Neural progenitor cell (in vitro differentiated cells): Measurements from ENCODE around the gene ARNT2. TPM values are rescaled to one million over a fixed set of nuclear protein-coding genes. Genes with fewer than 3 reads are reported as not detected.

Experiments
- DNase-seq: peaks from one replicate; pipeline ENCODE4 v3.0.0-alpha.2; 2016; ENCODE audit warnings: low spot score
- H2AFZ ChIP-seq: fragments of 200-600 bp; sonication (generic); replicated peaks from 2 replicates; pipeline ENCODE4 v1.6.1; 2016; ENCODE audit warnings: antibody characterized with exemption
- H3F3A ChIP-seq: fragments of 200-600 bp; sonication (generic); 2 replicates; pipeline ENCODE4 v1.6.1; 2016; ENCODE audit warnings: antibody characterized with exemption, low read depth
- H3K27ac ChIP-seq: fragments of 200-600 bp; sonication (generic); 2 replicates; pipeline ENCODE4 v1.5.1; 2016; ENCODE audit warnings: mild to moderate bottlenecking
- H3K27me3 ChIP-seq: fragments of 200-600 bp; sonication (generic); 2 replicates; pipeline ENCODE4 v1.6.1; 2016; ENCODE audit warnings: mild to moderate bottlenecking, moderate library complexity
- H3K36me3 ChIP-seq: fragments of 200-600 bp; sonication (generic); 2 replicates; pipeline ENCODE4 v1.5.1; 2016
- H3K4me1 ChIP-seq: fragments of 200-600 bp; sonication (generic); 2 replicates; pipeline ENCODE4 v1.6.1; 2016; ENCODE audit warnings: mixed run types
- H3K4me2 ChIP-seq: fragments of 200-600 bp; sonication (generic); 2 replicates; pipeline ENCODE4 v1.6.1; 2016
- H3K4me3 ChIP-seq: fragments of 200-600 bp; sonication (generic); 2 replicates; pipeline ENCODE4 v1.5.1; 2016
- H3K79me2 ChIP-seq: fragments of 200-600 bp; sonication (generic); 2 replicates; pipeline ENCODE4 v1.6.1; 2016; ENCODE audit warnings: low read depth
- H3K9ac ChIP-seq: fragments of 200-600 bp; sonication (generic); 2 replicates; pipeline ENCODE4 v1.6.1; 2016
- H3K9me3 ChIP-seq: fragments of 200-600 bp; sonication (generic); 2 replicates; pipeline ENCODE4 v1.5.1; 2016; ENCODE audit warnings: low read depth
- H4K20me1 ChIP-seq: fragments of 200-600 bp; sonication (generic); 2 replicates; pipeline ENCODE4 v1.6.1; 2016; ENCODE audit warnings: low read depth
- H3K27ac Mint-ChIP-seq: 3 replicates; pipeline ENCODE4 v1.8.0; 2021; ENCODE audit warnings: mixed read lengths
- H3K27me3 Mint-ChIP-seq: 2 replicates; pipeline ENCODE4 v1.8.0; 2022; ENCODE audit warnings: low read depth, mild to moderate bottlenecking, inconsistent platforms, moderate library complexity, mixed read lengths; ENCODE audit not compliant: insufficient read depth
- H3K36me3 Mint-ChIP-seq: 3 replicates; pipeline ENCODE4 v1.8.0; 2021; ENCODE audit warnings: mixed read lengths
- H3K4me1 Mint-ChIP-seq: 3 replicates; pipeline ENCODE4 v1.8.0; 2021; ENCODE audit warnings: mixed read lengths
- H3K4me3 Mint-ChIP-seq: 3 replicates; pipeline ENCODE4 v1.8.0; 2021; ENCODE audit warnings: mild to moderate bottlenecking, moderate library complexity, mixed read lengths
- H3K9me3 Mint-ChIP-seq: 3 replicates; pipeline ENCODE4 v1.8.0; 2020; ENCODE audit warnings: mixed read lengths
- EZH2 ChIP-seq: fragments of 200-600 bp; sonication (generic); IDR thresholded peaks from 2 replicates; pipeline ENCODE4 v1.6.1; 2017; ENCODE audit warnings: antibody characterized with exemption, mild to moderate bottlenecking, moderate library complexity
- EZH2phosphoT487 ChIP-seq: fragments of 200-600 bp; sonication (generic); IDR thresholded peaks from 2 replicates; pipeline ENCODE4 v1.6.1; 2017; ENCODE audit warnings: antibody characterized with exemption
- total RNA-seq: library from RNA; depleted of rRNA; stranded (reverse); fragments of >200 nt; gene quantifications from 2 replicates; pipeline ENCODE4 v1.2.3, GENCODE V29; 2015; ENCODE audit warnings: low replicate concordance
- TF ChIP-seq, protein P1 (sequence below): fragments of 200-600 bp; sonication (generic); IDR thresholded peaks from 2 replicates; pipeline ENCODE4 v1.5.1; 2017; ENCODE audit warnings: antibody characterized with exemption, mild to moderate bottlenecking

The ARNT2 gene
- total RNA-seq, 1 donor from 2014 or later: 15.7 TPM

DNA sequence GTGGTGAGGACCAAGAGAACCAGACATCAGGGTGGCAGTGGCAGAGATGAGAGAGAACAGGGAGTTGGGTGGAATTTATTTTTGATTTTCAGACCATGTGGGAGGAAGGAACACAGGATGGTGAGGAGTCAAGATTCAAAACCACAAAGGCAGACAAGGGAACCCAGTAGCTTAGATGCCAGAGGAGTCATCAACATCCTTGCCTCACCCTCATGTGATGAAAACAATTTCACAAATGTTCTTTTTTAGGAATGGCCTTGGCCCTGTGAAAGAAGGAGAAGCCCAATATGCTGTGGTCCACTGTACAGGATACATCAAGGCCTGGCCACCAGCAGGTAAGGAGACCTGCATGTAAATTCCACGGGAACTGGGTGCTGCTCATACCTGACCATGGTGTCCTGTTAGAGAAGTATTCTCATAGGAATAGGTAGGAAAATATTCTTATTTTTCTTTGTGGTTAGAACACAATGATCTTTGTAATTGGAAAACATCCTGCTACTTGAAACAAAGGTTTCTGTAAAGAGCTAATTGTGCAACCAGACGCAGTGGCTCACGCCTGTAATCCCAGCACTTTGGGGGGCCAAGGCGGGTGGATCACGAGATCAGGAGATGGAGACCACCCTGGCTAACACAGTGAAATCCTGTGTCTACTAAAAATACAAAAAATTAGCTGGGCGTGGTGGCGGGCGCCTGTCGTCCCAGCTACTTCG is 110.0 kb downstream of the ARNT2 start:
- Mint-ChIP-seq H3K9me3 (peaks cover 13% of the 10 kb centered on the region), H3K36me3 (peaks cover 45% of the 10 kb centered on the region), H3K27ac (no peak overlapping the region), H3K4me1 (no peaks in the 10 kb centered on the region), H3K27me3 (no peaks in the 10 kb centered on the region), H3K4me3 (no peak overlapping the region)
- H3K79me2 ChIP-seq: no peaks in the 10 kb centered on the region
- no peaks in the 10 kb centered on the region for H3K9me3 ChIP-seq
- H3K4me2 ChIP-seq: no peak overlapping the region
- H3K36me3 ChIP-seq: peaks cover 16% of the 10 kb centered on the region
- no peak for DNase-seq
- no peak overlapping the region for H3K9ac ChIP-seq
- no peak overlapping the region for H3K4me3 ChIP-seq
- H4K20me1 ChIP-seq: no peaks in the 10 kb centered on the region
- H3K4me1 ChIP-seq: no peaks in the 10 kb centered on the region
- no peaks in the 10 kb centered on the region for H3F3A ChIP-seq
- no peak overlapping the region for H2AFZ ChIP-seq
- no peak overlapping the region for H3K27ac ChIP-seq
- H3K27me3 ChIP-seq: no peaks in the 10 kb centered on the region
- TF ChIP-seq EZH2 (no peak), EZH2phosphoT487 (no peak)
- TF ChIP-seq, protein P1, sequence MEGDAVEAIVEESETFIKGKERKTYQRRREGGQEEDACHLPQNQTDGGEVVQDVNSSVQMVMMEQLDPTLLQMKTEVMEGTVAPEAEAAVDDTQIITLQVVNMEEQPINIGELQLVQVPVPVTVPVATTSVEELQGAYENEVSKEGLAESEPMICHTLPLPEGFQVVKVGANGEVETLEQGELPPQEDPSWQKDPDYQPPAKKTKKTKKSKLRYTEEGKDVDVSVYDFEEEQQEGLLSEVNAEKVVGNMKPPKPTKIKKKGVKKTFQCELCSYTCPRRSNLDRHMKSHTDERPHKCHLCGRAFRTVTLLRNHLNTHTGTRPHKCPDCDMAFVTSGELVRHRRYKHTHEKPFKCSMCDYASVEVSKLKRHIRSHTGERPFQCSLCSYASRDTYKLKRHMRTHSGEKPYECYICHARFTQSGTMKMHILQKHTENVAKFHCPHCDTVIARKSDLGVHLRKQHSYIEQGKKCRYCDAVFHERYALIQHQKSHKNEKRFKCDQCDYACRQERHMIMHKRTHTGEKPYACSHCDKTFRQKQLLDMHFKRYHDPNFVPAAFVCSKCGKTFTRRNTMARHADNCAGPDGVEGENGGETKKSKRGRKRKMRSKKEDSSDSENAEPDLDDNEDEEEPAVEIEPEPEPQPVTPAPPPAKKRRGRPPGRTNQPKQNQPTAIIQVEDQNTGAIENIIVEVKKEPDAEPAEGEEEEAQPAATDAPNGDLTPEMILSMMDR: no peak

DNA sequence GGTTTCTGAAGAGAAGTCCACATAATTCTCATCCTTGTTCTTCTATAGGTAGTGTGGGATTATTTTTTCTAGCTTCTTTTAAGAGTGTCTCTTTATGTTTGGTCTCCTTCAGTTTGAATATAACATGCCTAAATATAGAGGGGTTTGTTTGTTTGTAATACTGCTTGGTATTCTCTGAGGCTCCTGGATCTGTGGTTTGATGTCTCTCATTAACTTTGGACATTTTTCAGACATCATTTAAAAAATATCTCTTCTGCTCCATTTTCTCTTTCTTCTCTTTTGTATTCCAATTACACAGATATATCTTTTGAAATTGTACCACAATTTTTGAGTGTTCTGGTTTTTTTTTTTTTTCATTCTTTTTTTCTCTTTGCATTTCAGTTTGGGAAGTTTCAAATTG is 113.1 kb downstream of the ARNT2 start:
- no peak overlapping the region for H3K4me3 Mint-ChIP-seq
- no peaks in the 10 kb centered on the region for H3K79me2 ChIP-seq
- H3K4me3 ChIP-seq: no peak overlapping the region
- no peaks in the 10 kb centered on the region for H3K27me3 Mint-ChIP-seq
- no peaks in the 10 kb centered on the region for H3K27me3 ChIP-seq
- H3F3A ChIP-seq: no peaks in the 10 kb centered on the region
- H3K36me3 Mint-ChIP-seq: peaks cover 32% of the 10 kb centered on the region
- H3K9ac ChIP-seq: no peak overlapping the region
- H3K27ac Mint-ChIP-seq: no peak overlapping the region
- no peaks in the 10 kb centered on the region for H3K9me3 ChIP-seq
- H3K36me3 ChIP-seq: peaks cover 11% of the 10 kb centered on the region
- no peak overlapping the region for H3K4me2 ChIP-seq
- H2AFZ ChIP-seq: no peak overlapping the region
- TF ChIP-seq, protein P1: no peak
- no peak for TF ChIP-seq EZH2
- H3K4me1 ChIP-seq: no peaks in the 10 kb centered on the region
- peaks cover 13% of the 10 kb centered on the region for H3K9me3 Mint-ChIP-seq
- H3K4me1 Mint-ChIP-seq: no peaks in the 10 kb centered on the region
- no peaks in the 10 kb centered on the region for H4K20me1 ChIP-seq
- no peak for DNase-seq
- H3K27ac ChIP-seq: no peak overlapping the region

DNA sequence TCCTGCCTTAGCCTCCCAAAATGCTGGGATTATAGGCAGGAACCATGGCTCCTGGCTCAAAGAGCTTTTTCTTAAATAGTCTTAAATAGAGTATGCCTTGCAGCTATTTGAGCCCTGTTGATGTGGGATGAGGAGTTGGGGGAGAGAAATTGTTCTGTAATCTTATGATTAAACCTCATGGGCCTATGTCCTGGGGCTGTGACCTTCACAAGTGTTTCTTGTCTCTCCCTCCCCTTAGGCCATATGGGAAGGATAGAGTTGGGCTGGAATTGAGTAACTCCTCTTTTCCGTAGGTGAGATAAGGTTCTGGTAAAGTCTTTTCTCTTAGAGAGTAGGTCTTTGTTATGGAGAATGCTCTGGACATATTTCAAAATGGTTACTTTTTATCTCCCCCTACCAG is 114.3 kb downstream of the ARNT2 start:
- no peaks in the 10 kb centered on the region for H3K79me2 ChIP-seq
- H3K4me1 ChIP-seq: no peaks in the 10 kb centered on the region
- no peak overlapping the region for H3K27ac Mint-ChIP-seq
- H3K9me3 Mint-ChIP-seq: peaks cover 13% of the 10 kb centered on the region
- no peak overlapping the region for H3K4me2 ChIP-seq
- no peak overlapping the region for H3K4me3 ChIP-seq
- no peaks in the 10 kb centered on the region for H4K20me1 ChIP-seq
- H3K9me3 ChIP-seq: no peaks in the 10 kb centered on the region
- no peak overlapping the region for H3K27ac ChIP-seq
- H3K36me3 Mint-ChIP-seq: peaks cover 32% of the 10 kb centered on the region
- H3K27me3 ChIP-seq: no peaks in the 10 kb centered on the region
- peaks cover 11% of the 10 kb centered on the region for H3K36me3 ChIP-seq
- TF ChIP-seq EZH2phosphoT487: no peak
- TF ChIP-seq, protein P1: no peak
- TF ChIP-seq EZH2: no peak
- no peak overlapping the region for H3K9ac ChIP-seq
- no peaks in the 10 kb centered on the region for H3F3A ChIP-seq
- no peak overlapping the region for H3K4me3 Mint-ChIP-seq
- DNase-seq: no peak
- H3K4me1 Mint-ChIP-seq: no peaks in the 10 kb centered on the region
- H2AFZ ChIP-seq: no peak overlapping the region
- no peaks in the 10 kb centered on the region for H3K27me3 Mint-ChIP-seq
